WTC11 (cell line): Measurements from ENCODE around the gene SNX2.

Source experiments
- CREB1 ChIP-seq: sonication (generic); formaldehyde crosslinking; IDR thresholded peaks from 2 replicates; pipeline ENCODE4 v1.8.0; 2023; ENCODE audit warnings: mild to moderate bottlenecking, missing genetic modification reagents
- NR3C1 ChIP-seq: sonication (generic); formaldehyde crosslinking; conservative IDR thresholded peaks from 2 replicates; pipeline ENCODE4 v1.8.1; 2023; ENCODE audit warnings: low read depth, mild to moderate bottlenecking, missing genetic modification reagents
- TF ChIP-seq, protein P1 (sequence below): sonication (generic); formaldehyde crosslinking; IDR thresholded peaks from 2 replicates; pipeline ENCODE4 v1.8.1; 2023; ENCODE audit warnings: mild to moderate bottlenecking, missing genetic modification reagents, moderate library complexity
- TF ChIP-seq, protein P2 (sequence below): fragments of 200-600 bp; IDR thresholded peaks from 2 replicates; pipeline ENCODE4 v1.8.0; 2022; ENCODE audit warnings: antibody characterized with exemption
- TF ChIP-seq, protein P3 (sequence below): sonication (generic); formaldehyde crosslinking; conservative IDR thresholded peaks from 2 replicates; pipeline ENCODE4 v1.8.1; 2022; ENCODE audit warnings: mild to moderate bottlenecking, missing genetic modification reagents
- TF ChIP-seq, protein P4 (sequence below): sonication (generic); formaldehyde crosslinking; IDR thresholded peaks from 2 replicates; pipeline ENCODE4 v1.8.1; 2022; ENCODE audit warnings: missing genetic modification reagents, borderline replicate concordance
- TF ChIP-seq, protein P5 (sequence below): sonication (generic); formaldehyde crosslinking; IDR thresholded peaks from 2 replicates; pipeline ENCODE4 v1.8.1; 2023; ENCODE audit warnings: mild to moderate bottlenecking, moderate library complexity, missing genetic modification reagents
- TF ChIP-seq, protein P6 (sequence below): sonication (generic); formaldehyde crosslinking; IDR thresholded peaks from 2 replicates; pipeline ENCODE4 v1.8.0; 2022; ENCODE audit warnings: mild to moderate bottlenecking, missing genetic modification reagents

DNA sequence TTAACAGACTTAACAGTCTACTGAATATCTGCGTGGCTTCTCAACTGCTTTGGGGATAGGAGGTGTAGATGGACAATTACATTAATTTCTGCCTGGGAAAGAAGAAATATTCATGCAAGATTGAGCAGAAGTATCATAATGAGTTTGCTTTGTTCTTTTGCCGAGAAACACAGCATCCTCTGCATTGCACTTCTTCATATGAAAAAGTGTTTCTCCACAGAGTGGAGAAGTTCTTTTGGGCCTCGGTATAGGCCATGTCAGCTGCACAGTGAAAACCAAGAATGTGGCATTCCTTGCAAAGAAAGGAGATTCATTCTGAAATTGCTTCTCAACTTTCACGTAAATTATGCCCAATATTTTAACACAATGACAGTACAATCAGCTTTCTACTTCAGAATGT lies 17.6 kb upstream of the SNX2 start:
- no peak for TF ChIP-seq CREB1 (CRISPR knock-in tag)
- TF ChIP-seq, protein P1, sequence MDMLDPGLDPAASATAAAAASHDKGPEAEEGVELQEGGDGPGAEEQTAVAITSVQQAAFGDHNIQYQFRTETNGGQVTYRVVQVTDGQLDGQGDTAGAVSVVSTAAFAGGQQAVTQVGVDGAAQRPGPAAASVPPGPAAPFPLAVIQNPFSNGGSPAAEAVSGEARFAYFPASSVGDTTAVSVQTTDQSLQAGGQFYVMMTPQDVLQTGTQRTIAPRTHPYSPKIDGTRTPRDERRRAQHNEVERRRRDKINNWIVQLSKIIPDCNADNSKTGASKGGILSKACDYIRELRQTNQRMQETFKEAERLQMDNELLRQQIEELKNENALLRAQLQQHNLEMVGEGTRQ (CRISPR knock-in tag), result no peak
- TF ChIP-seq, protein P2, sequence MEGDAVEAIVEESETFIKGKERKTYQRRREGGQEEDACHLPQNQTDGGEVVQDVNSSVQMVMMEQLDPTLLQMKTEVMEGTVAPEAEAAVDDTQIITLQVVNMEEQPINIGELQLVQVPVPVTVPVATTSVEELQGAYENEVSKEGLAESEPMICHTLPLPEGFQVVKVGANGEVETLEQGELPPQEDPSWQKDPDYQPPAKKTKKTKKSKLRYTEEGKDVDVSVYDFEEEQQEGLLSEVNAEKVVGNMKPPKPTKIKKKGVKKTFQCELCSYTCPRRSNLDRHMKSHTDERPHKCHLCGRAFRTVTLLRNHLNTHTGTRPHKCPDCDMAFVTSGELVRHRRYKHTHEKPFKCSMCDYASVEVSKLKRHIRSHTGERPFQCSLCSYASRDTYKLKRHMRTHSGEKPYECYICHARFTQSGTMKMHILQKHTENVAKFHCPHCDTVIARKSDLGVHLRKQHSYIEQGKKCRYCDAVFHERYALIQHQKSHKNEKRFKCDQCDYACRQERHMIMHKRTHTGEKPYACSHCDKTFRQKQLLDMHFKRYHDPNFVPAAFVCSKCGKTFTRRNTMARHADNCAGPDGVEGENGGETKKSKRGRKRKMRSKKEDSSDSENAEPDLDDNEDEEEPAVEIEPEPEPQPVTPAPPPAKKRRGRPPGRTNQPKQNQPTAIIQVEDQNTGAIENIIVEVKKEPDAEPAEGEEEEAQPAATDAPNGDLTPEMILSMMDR, result no peak
- TF ChIP-seq NR3C1 (CRISPR knock-in tag), result no peak
- TF ChIP-seq, protein P3, sequence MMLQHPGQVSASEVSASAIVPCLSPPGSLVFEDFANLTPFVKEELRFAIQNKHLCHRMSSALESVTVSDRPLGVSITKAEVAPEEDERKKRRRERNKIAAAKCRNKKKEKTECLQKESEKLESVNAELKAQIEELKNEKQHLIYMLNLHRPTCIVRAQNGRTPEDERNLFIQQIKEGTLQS (CRISPR knock-in tag), result no peak
- TF ChIP-seq, protein P4, sequence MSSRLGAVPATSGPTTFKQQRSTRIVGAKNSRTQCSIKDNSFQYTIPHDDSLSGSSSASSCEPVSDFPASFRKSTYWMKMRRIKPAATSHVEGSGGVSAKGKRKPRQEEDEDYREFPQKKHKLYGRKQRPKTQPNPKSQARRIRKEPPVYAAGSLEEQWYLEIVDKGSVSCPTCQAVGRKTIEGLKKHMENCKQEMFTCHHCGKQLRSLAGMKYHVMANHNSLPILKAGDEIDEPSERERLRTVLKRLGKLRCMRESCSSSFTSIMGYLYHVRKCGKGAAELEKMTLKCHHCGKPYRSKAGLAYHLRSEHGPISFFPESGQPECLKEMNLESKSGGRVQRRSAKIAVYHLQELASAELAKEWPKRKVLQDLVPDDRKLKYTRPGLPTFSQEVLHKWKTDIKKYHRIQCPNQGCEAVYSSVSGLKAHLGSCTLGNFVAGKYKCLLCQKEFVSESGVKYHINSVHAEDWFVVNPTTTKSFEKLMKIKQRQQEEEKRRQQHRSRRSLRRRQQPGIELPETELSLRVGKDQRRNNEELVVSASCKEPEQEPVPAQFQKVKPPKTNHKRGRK, result no peak
- TF ChIP-seq, protein P5, sequence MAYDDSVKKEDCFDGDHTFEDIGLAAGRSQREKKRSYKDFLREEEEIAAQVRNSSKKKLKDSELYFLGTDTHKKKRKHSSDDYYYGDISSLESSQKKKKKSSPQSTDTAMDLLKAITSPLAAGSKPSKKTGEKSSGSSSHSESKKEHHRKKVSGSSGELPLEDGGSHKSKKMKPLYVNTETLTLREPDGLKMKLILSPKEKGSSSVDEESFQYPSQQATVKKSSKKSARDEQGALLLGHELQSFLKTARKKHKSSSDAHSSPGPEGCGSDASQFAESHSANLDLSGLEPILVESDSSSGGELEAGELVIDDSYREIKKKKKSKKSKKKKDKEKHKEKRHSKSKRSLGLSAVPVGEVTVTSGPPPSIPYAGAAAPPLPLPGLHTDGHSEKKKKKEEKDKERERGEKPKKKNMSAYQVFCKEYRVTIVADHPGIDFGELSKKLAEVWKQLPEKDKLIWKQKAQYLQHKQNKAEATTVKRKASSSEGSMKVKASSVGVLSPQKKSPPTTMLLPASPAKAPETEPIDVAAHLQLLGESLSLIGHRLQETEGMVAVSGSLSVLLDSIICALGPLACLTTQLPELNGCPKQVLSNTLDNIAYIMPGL (CRISPR knock-in tag), result no peak
- TF ChIP-seq, protein P6, sequence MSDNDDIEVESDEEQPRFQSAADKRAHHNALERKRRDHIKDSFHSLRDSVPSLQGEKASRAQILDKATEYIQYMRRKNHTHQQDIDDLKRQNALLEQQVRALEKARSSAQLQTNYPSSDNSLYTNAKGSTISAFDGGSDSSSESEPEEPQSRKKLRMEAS (CRISPR knock-in tag), result no peak
